ENCODE measurements around the gene HSPA6.
"Not testable (repeated sequence)": the region's sequence is repeated elsewhere in the genome, so short reads cannot be mapped to it uniquely, and the experiment has no call there.

DNA sequence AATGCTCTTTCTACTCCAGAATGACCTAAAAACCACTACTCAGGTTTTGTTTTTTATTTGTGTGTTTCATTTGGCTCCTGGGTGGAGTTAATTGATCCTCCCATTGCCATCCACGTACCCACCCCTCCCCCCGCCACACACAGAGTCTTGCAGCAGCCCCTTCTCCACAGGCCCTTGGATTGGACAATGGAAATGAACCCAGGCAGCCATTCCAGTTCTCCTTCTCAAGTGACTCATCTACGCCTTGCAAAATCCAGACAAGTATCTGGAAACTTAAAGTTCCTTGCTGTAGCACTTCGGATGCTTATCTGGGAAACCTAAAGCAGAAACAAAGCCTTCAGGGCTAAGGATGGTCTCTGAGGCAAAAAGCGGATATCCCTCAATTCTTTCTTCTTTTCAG lies 26.6 kb downstream of the HSPA6 start:
- TF ChIP-seq, protein P1, sequence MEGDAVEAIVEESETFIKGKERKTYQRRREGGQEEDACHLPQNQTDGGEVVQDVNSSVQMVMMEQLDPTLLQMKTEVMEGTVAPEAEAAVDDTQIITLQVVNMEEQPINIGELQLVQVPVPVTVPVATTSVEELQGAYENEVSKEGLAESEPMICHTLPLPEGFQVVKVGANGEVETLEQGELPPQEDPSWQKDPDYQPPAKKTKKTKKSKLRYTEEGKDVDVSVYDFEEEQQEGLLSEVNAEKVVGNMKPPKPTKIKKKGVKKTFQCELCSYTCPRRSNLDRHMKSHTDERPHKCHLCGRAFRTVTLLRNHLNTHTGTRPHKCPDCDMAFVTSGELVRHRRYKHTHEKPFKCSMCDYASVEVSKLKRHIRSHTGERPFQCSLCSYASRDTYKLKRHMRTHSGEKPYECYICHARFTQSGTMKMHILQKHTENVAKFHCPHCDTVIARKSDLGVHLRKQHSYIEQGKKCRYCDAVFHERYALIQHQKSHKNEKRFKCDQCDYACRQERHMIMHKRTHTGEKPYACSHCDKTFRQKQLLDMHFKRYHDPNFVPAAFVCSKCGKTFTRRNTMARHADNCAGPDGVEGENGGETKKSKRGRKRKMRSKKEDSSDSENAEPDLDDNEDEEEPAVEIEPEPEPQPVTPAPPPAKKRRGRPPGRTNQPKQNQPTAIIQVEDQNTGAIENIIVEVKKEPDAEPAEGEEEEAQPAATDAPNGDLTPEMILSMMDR (IDR thresholded peaks at IDR 0.05): not testable (repeated sequence)
- not testable (repeated sequence) for TF ChIP-seq EZH2, EZH2phosphoT487 (IDR thresholded peaks at IDR 0.05)
